ENCODE measurements around the gene VPS11. TPM values are rescaled to one million over a fixed set of nuclear protein-coding genes. Genes with fewer than 3 reads are reported as not detected.

Gene VPS11
- total and polyA plus RNA-seq, 11 donors: 18.7 to 33.3 (median 21.7) TPM

DNA sequence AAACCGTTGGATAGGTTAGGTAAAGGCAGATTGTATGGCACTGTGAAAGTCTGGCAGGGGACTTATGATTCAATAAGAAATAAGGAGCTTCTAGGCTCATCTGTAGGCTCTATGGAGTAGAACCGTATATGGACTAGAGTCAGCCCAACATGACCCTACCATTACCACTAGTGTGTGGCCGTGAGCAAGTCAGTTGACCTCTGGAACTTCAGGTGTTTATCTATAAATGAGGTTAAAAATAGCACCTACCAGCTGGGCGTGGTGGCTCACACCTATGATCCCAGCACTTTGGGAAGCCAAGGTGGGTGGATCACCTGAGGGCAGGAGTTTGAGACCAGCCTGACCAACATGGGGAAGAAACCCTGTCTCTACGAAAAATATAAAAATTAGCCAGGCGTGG is 58.2 kb downstream of the VPS11 start:
- Histone ChIP-seq H3K9me3 (no peaks in the 10 kb centered on the region), H3K4me3 (no peak overlapping the region), H3K36me3 (peaks cover 0 to 65% (median 57%) of the 10 kb centered on the region in 9 donors), H3K27ac (no peak overlapping the region), H3K27me3 (no peaks in the 10 kb centered on the region), H3K4me1 (peaks cover 5 to 41% (median 15%) of the 10 kb centered on the region in 12 donors)
- intact Hi-C loops (cut with DNase I): loop anchor here in 1 of 10 donors (5.0 kb wide), 1 partner anchor 34 kb away; no protein-coding TSS in a partner anchor
- ATAC-seq (no peak), DNase-seq (no peak)
- whole genome bisulfite sequencing, 4 donors: 89 to 90% (median 89%) methylated on average over 6 of the region's 6 CpGs
- no peak for TF ChIP-seq CTCF (IDR thresholded peaks at IDR 0.05)
- TF ChIP-seq POLR2A (IDR thresholded peaks at IDR 0.05): no peak

DNA sequence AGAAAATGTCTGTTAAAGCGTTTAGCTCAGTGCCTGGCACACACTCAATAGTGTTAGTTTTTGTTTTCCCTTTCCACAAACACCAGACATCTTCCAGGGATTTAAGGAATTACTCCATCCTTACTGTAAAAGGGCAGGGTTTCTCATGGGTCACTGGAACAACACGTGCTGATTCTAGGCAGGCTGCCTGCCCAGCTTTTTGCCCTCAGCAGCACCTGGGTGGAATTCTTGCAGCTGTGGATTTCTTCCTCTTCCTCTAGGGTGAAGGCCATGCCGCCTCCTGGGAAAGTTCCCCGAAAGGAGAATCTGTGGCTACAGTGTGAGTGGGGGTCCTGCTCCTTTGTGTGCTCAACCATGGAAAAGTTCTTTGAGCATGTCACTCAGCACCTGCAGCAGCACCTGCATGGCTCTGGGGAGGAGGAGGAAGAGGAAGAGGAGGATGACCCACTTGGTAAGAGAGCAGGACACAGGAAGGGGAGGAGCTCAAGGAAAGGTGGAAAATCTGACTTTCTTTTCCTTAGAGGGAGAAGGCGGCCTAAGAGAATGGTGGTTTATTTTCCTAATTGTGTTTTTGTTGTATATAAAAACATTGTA is 59.2 kb downstream of the VPS11 start:
- H3K36me3 ChIP-seq: peaks cover 0 to 75% (median 66%) of the 10 kb centered on the region in 9 donors
- WGBS, 4 donors: 51 to 63% (median 56%) methylated on average over 5 of the region's 5 CpGs
- H3K9me3 ChIP-seq: no peaks in the 10 kb centered on the region
- TF ChIP-seq POLR2A (IDR thresholded peaks at IDR 0.05) (no peak), CTCF (IDR thresholded peaks at IDR 0.05) (no peak)
- H3K27me3 ChIP-seq: no peaks in the 10 kb centered on the region
- DNase-seq (no peak), ATAC-seq (no peak)
- peaks cover 5 to 38% (median 14%) of the 10 kb centered on the region in 12 donors for H3K4me1 ChIP-seq
- H3K27ac ChIP-seq: peak overlapping the region in 1 of 12 donors; percentile 15
- intact Hi-C loops (cut with DNase I): loop anchor here in 1 of 10 donors (5.0 kb wide), 1 partner anchor 34 kb away; no protein-coding TSS in a partner anchor
- no peak overlapping the region for H3K4me3 ChIP-seq

GRCh38 chr11:119130662-119131061 is 63.0 kb downstream of the VPS11 start:
- Histone ChIP-seq H3K4me1 (peaks cover 0 to 22% (median 2%) of the 10 kb centered on the region in 12 donors), H3K27me3 (no peaks in the 10 kb centered on the region), H3K27ac (no peak overlapping the region), H3K4me3 (no peak overlapping the region), H3K36me3 (peaks cover 0 to 87% (median 82%) of the 10 kb centered on the region in 9 donors), H3K9me3 (no peaks in the 10 kb centered on the region)
- intact Hi-C loops (cut with DNase I): loop anchor here in 1 of 10 donors (10.0 kb wide), 1 partner anchor 154 kb away; no protein-coding TSS in a partner anchor
- TF ChIP-seq POLR2A (IDR thresholded peaks at IDR 0.05) (no peak), CTCF (IDR thresholded peaks at IDR 0.05) (no peak)
- DNase-seq (no peak), ATAC-seq (no peak)
- WGBS, 4 donors: 60 to 65% (median 62%) methylated on average over 3 of the region's 3 CpGs

Small RNA genes within 50 kb of the gene (microRNA-seq; reads per million reads assigned to microRNA genes)
- gene MIR3656: 0 to 0.41 (median 0.19) reads per million in 4 donors

Other genes with a start within 250 kb of the VPS11 start
- gene CXCR5, start 183.9 kb upstream of the VPS11 start, total RNA-seq: under 1 TPM in 1 of 9 donors, not detected in 8; 0.11 TPM
- under 1 TPM; 0.25 to 0.27 TPM for gene CXCR5, start 183.9 kb upstream of the VPS11 start, polyA plus RNA-seq
- gene BCL9L, start 141.9 kb upstream of the VPS11 start, total RNA-seq: 10 to 100 TPM; 33.4 to 80.3 (median 44.3) TPM
- gene BCL9L, start 141.9 kb upstream of the VPS11 start, polyA plus RNA-seq: 100 to 1,000 TPM in 1 of 2 donors, 10 to 100 TPM in 1; 28.0 to 102 TPM
- gene UPK2, start 111.5 kb upstream of the VPS11 start, total RNA-seq: not detected
- gene UPK2, start 111.5 kb upstream of the VPS11 start, polyA plus RNA-seq: not detected
- not detected for gene FOXR1, start 96.1 kb upstream of the VPS11 start, total RNA-seq
- gene FOXR1, start 96.1 kb upstream of the VPS11 start, polyA plus RNA-seq: not detected
- gene CENATAC, start 69.7 kb upstream of the VPS11 start, total RNA-seq: 10 to 100 TPM in 6 of 9 donors, 1 to 10 TPM in 3; 7.9 to 15.8 (median 11.7) TPM
- 10 to 100 TPM in 1 of 2 donors, 1 to 10 TPM in 1; 9.5 to 27.3 TPM for gene CENATAC, start 69.7 kb upstream of the VPS11 start, polyA plus RNA-seq
- 1,000 to 10,000 TPM in 2 of 9 donors, 100 to 1,000 TPM in 7; 719 to 1,307 (median 821) TPM for gene RPS25, start 49.5 kb upstream of the VPS11 start, total RNA-seq
- 1,000 to 10,000 TPM; 1,773 to 1,882 TPM for gene RPS25, start 49.5 kb upstream of the VPS11 start, polyA plus RNA-seq
- gene TRAPPC4, start 49.1 kb upstream of the VPS11 start, total RNA-seq: 10 to 100 TPM; 31.9 to 57.1 (median 44.4) TPM
- 10 to 100 TPM; 21.5 to 74.8 TPM for gene TRAPPC4, start 49.1 kb upstream of the VPS11 start, polyA plus RNA-seq
- 10 to 100 TPM in 3 of 9 donors, 1 to 10 TPM in 6; 4.5 to 18.5 (median 7.7) TPM for gene SLC37A4, start 36.9 kb upstream of the VPS11 start, total RNA-seq
- gene SLC37A4, start 36.9 kb upstream of the VPS11 start, polyA plus RNA-seq: 10 to 100 TPM in 1 of 2 donors, 1 to 10 TPM in 1; 7.4 to 10.1 TPM
- gene HYOU1, start 10.6 kb upstream of the VPS11 start, total RNA-seq: 100 to 1,000 TPM in 1 of 9 donors, 10 to 100 TPM in 8; 45.9 to 104 (median 68.6) TPM
- gene HYOU1, start 10.6 kb upstream of the VPS11 start, polyA plus RNA-seq: 100 to 1,000 TPM in 1 of 2 donors, 10 to 100 TPM in 1; 34.7 to 260 TPM
- 10 to 100 TPM in 8 of 9 donors, 1 to 10 TPM in 1; 8.1 to 24.1 (median 16.6) TPM for gene HMBS, start 17.1 kb downstream of the VPS11 start, total RNA-seq
- 10 to 100 TPM; 28.8 to 34.0 TPM for gene HMBS, start 17.1 kb downstream of the VPS11 start, polyA plus RNA-seq
- 10 to 100 TPM; 11.2 to 32.4 (median 16.5) TPM for gene DPAGT1, start 34.0 kb downstream of the VPS11 start, total RNA-seq
- gene DPAGT1, start 34.0 kb downstream of the VPS11 start, polyA plus RNA-seq: 10 to 100 TPM; 13.4 to 32.9 TPM
- 10 to 100 TPM in 5 of 9 donors, 1 to 10 TPM in 4; 7.1 to 18.3 (median 11.2) TPM for gene C2CD2L, start 39.5 kb downstream of the VPS11 start, total RNA-seq
- gene C2CD2L, start 39.5 kb downstream of the VPS11 start, polyA plus RNA-seq: 10 to 100 TPM in 1 of 2 donors, 1 to 10 TPM in 1; 6.6 to 17.7 TPM
- 10 to 100 TPM in 7 of 9 donors, 1 to 10 TPM in 2; 9.4 to 16.3 (median 12.8) TPM for gene HINFP, start 53.8 kb downstream of the VPS11 start, total RNA-seq
- 10 to 100 TPM; 10.8 to 12.9 TPM for gene HINFP, start 53.8 kb downstream of the VPS11 start, polyA plus RNA-seq
- gene ABCG4, start 81.2 kb downstream of the VPS11 start, total RNA-seq: 1 to 10 TPM in 4 of 9 donors, under 1 TPM in 5; 0.38 to 2.1 (median 0.98) TPM
- 1 to 10 TPM in 1 of 2 donors, under 1 TPM in 1; 0.25 to 1.1 TPM for gene ABCG4, start 81.2 kb downstream of the VPS11 start, polyA plus RNA-seq
- gene NLRX1, start 100.9 kb downstream of the VPS11 start, total RNA-seq: 10 to 100 TPM; 19.7 to 47.0 (median 30.7) TPM
- gene NLRX1, start 100.9 kb downstream of the VPS11 start, polyA plus RNA-seq: 10 to 100 TPM; 10.6 to 13.7 TPM
- gene NHERF4, start 117.7 kb downstream of the VPS11 start, total RNA-seq: 1 to 10 TPM in 1 of 9 donors, not detected in 8; 3.7 TPM
- not detected for gene NHERF4, start 117.7 kb downstream of the VPS11 start, polyA plus RNA-seq
- 10 to 100 TPM in 3 of 9 donors, 1 to 10 TPM in 6; 6.1 to 20.4 (median 9.5) TPM for gene CBL, start 138.5 kb downstream of the VPS11 start, total RNA-seq
- 1 to 10 TPM; 3.1 to 5.8 TPM for gene CBL, start 138.5 kb downstream of the VPS11 start, polyA plus RNA-seq
- 100 to 1,000 TPM in 6 of 9 donors, 10 to 100 TPM in 3; 46.7 to 380 (median 110) TPM for gene MCAM, start 249.3 kb downstream of the VPS11 start, total RNA-seq
- gene MCAM, start 249.3 kb downstream of the VPS11 start, polyA plus RNA-seq: 100 to 1,000 TPM in 1 of 2 donors, 10 to 100 TPM in 1; 31.9 to 108 TPM

All from heart left ventricle (tissue), 16 donors.